ENCODE measurements around the gene DPY19L2.
A peak's percentile ranks its signal among the peaks of the same experiment; 100 is the strongest.
"Not testable (repeated sequence)": the region's sequence is repeated elsewhere in the genome, so short reads cannot be mapped to it uniquely, and the experiment has no call there.

The DPY19L2 gene

DNA sequence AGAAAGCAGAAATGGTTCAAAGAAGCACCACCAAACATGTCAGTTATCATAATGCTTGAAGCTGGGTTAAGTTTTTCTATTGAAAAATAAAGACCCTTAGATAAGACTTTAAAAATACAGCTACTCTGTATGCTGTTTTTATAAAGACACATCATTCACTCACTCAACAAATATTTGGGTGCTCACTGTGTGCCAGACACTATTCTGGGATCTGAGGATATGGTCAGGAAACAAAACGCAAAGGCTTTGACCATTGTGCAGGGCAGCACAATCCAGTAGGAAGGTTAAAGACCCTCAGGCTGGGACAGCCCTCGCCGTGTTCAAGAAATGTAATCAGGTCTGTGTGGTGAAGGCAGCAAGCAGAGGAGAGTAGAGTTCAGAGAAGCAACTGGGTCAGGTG is 38.0 kb upstream of the DPY19L2 start:
- TF ChIP-seq CTCF (IDR thresholded peaks at IDR 0.05; ENCODE audit: poor library complexity, severe bottlenecking), result no peak
- H3K27me3 ChIP-seq (ENCODE audit: insufficient read depth, poor library complexity, severe bottlenecking), result no peaks in the 10 kb centered on the region
- no peak overlapping the region for H3K27ac ChIP-seq (ENCODE audit: poor library complexity, severe bottlenecking)
- no peak for DNase-seq (ENCODE audit: low spot score)
- no peak overlapping the region for H3K4me3 ChIP-seq (ENCODE audit: severe bottlenecking)
- H3K9me3 ChIP-seq (ENCODE audit: severe bottlenecking), result no peaks in the 10 kb centered on the region
- no peaks in the 10 kb centered on the region for H3K4me1 ChIP-seq (ENCODE audit: insufficient read depth, poor library complexity, severe bottlenecking)
- H3K36me3 ChIP-seq (ENCODE audit: low read depth), result no peaks in the 10 kb centered on the region
- ATAC-seq (ENCODE audit: low read depth), result no peak

DNA sequence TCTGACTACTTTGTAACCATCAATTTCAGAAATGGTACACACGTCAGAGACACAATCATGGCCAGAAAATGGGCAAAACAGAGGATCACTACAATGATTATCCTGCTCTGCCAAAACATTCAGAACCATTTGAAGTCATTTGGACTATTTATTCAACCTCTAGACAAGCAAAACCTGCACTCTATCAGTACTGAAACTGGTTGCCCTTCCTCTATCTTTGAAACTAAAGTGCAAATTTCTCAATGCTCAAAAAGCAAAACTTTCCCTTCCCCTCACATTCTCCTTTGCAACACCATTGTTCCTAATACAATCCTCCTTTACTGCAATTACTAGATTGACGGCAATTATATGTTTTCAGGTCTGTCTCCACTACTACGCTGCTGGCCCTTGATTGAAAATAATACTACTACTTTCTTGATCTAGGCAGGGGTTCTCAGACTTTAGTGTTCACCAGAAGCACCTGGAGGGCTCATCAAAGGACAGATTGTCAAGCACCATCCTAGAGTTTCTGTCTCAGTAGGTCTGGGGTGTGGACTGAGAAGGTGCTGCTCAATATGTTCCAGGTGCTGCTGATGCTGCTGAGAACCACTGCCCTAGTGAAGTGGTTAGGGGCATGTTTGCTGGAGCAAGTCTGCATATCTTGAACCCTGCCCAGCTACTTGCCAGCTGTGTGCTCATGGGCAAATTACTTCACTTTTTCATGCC is 31.5 kb upstream of the DPY19L2 start:
- H3K4me1 ChIP-seq (ENCODE audit: insufficient read depth, poor library complexity, severe bottlenecking); H3K27ac ChIP-seq (ENCODE audit: poor library complexity, severe bottlenecking); H3K4me3 ChIP-seq (ENCODE audit: severe bottlenecking); H3K27me3 ChIP-seq (ENCODE audit: insufficient read depth, poor library complexity, severe bottlenecking); H3K36me3 ChIP-seq (ENCODE audit: low read depth); ATAC-seq (ENCODE audit: low read depth); DNase-seq (ENCODE audit: low spot score); H3K9me3 ChIP-seq (ENCODE audit: severe bottlenecking): not testable (repeated sequence)

GRCh38 chr12:63699011-63699410 is 30.7 kb upstream of the DPY19L2 start:
- H3K36me3 ChIP-seq (ENCODE audit: low read depth); H3K27me3 ChIP-seq (ENCODE audit: insufficient read depth, poor library complexity, severe bottlenecking); H3K4me3 ChIP-seq (ENCODE audit: severe bottlenecking); H3K27ac ChIP-seq (ENCODE audit: poor library complexity, severe bottlenecking); DNase-seq (ENCODE audit: low spot score); H3K4me1 ChIP-seq (ENCODE audit: insufficient read depth, poor library complexity, severe bottlenecking); ATAC-seq (ENCODE audit: low read depth); H3K9me3 ChIP-seq (ENCODE audit: severe bottlenecking): not testable (repeated sequence)

DNA sequence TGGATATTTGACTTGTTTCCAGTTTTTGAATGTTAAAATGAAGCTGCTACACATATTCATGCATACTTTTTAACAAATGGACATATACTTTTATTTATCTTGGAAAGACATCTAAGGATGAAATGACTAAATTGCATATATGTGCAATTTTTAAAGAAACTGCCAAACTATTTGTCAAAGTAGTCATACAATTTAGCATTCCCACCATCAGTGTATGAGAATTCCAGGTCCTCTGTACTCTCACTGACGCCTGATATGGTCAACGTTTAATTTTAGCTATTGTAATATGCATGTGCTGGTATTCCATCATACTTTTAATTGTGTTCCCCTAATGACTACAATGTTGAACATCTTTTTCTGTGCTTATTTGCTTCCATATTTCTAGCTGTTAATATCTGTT is 22.5 kb upstream of the DPY19L2 start:
- ATAC-seq (ENCODE audit: low read depth); H3K36me3 ChIP-seq (ENCODE audit: low read depth); H3K4me3 ChIP-seq (ENCODE audit: severe bottlenecking): not testable (repeated sequence)

GRCh38 chr12:63689141-63689540 is 20.8 kb upstream of the DPY19L2 start:
- not testable (repeated sequence) for H3K36me3 ChIP-seq (ENCODE audit: low read depth); H3K9me3 ChIP-seq (ENCODE audit: severe bottlenecking); H3K27me3 ChIP-seq (ENCODE audit: insufficient read depth, poor library complexity, severe bottlenecking); DNase-seq (ENCODE audit: low spot score); H3K4me1 ChIP-seq (ENCODE audit: insufficient read depth, poor library complexity, severe bottlenecking); H3K4me3 ChIP-seq (ENCODE audit: severe bottlenecking); ATAC-seq (ENCODE audit: low read depth); H3K27ac ChIP-seq (ENCODE audit: poor library complexity, severe bottlenecking)

More for the DNA sequence above, 22.5 kb upstream of the DPY19L2 start:
- not testable (repeated sequence) for H3K4me1 ChIP-seq (ENCODE audit: insufficient read depth, poor library complexity, severe bottlenecking); H3K27ac ChIP-seq (ENCODE audit: poor library complexity, severe bottlenecking); DNase-seq (ENCODE audit: low spot score); H3K9me3 ChIP-seq (ENCODE audit: severe bottlenecking); H3K27me3 ChIP-seq (ENCODE audit: insufficient read depth, poor library complexity, severe bottlenecking)

DNA sequence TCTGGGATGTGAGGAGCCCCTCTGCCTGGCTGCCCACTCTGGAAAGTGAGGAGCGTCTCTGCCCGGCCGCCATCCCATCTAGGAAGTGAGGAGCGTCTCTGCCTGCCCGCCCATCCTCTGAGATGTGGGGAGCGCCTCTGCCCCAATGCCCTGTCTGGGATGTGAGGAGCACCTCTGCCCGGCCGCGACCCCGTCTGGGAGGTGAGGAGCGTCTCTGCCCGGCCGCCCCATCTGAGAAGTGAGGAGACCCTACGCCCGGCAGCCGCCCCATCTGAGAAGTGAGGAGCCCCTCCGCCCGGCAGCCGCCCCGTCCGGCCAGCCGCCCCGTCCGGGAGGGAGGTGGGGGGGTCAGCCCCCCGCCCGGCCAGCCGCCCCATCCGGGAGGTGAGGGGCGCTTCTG is 18.3 kb upstream of the DPY19L2 start:
- DNase-seq (ENCODE audit: low spot score); ATAC-seq (ENCODE audit: low read depth); H3K9me3 ChIP-seq (ENCODE audit: severe bottlenecking); H3K27me3 ChIP-seq (ENCODE audit: insufficient read depth, poor library complexity, severe bottlenecking); H3K4me1 ChIP-seq (ENCODE audit: insufficient read depth, poor library complexity, severe bottlenecking); H3K27ac ChIP-seq (ENCODE audit: poor library complexity, severe bottlenecking); H3K36me3 ChIP-seq (ENCODE audit: low read depth); H3K4me3 ChIP-seq (ENCODE audit: severe bottlenecking): not testable (repeated sequence)

DNA sequence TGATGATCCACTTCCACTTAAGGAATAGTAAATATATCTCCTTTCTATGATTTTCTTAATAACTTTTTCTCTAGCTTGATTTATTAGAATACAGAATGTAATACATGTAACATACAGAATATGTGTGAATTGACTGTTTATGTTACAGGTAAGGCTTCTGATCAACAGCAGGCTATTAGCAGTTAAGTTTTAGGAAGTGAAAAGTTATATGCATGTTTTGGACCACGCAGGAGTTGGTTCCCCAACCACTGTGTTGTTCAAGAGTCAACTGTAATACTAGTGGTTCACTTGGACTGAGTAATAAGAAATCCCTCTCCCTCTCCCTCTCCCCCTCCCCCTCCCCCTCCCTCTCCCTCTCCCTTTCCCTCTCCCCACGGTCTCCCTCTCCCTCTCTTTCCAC is 17.5 kb upstream of the DPY19L2 start:
- H3K27me3 ChIP-seq (ENCODE audit: insufficient read depth, poor library complexity, severe bottlenecking); ATAC-seq (ENCODE audit: low read depth); DNase-seq (ENCODE audit: low spot score); H3K36me3 ChIP-seq (ENCODE audit: low read depth); H3K9me3 ChIP-seq (ENCODE audit: severe bottlenecking); H3K27ac ChIP-seq (ENCODE audit: poor library complexity, severe bottlenecking); H3K4me1 ChIP-seq (ENCODE audit: insufficient read depth, poor library complexity, severe bottlenecking); H3K4me3 ChIP-seq (ENCODE audit: severe bottlenecking): not testable (repeated sequence)

DNA sequence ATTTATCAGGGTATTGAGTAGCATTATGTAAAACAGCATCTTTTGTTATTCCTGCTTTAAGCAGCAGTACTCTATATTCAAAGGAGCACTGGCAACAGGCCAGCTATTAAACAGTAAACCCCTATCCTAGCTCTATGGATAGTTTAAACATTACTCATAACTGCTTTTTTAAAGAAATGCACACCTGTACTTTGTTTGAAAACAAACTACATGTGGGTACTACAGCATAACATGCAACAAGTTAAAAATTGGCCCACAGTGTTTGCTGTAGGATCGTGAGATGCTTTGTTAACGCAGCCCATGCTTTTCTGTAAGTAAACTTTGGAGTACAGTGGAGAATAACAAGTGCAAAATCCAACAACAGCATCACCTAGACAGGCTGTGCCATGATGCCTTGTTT is 14.3 kb upstream of the DPY19L2 start:
- H3K27me3 ChIP-seq (ENCODE audit: insufficient read depth, poor library complexity, severe bottlenecking); H3K4me3 ChIP-seq (ENCODE audit: severe bottlenecking); H3K4me1 ChIP-seq (ENCODE audit: insufficient read depth, poor library complexity, severe bottlenecking); DNase-seq (ENCODE audit: low spot score); H3K27ac ChIP-seq (ENCODE audit: poor library complexity, severe bottlenecking); H3K9me3 ChIP-seq (ENCODE audit: severe bottlenecking); H3K36me3 ChIP-seq (ENCODE audit: low read depth): not testable (repeated sequence)
- peak; percentile 73 for ATAC-seq (ENCODE audit: low read depth)

GRCh38 chr12:63680758-63681157 is 12.5 kb upstream of the DPY19L2 start:
- H3K36me3 ChIP-seq (ENCODE audit: low read depth); DNase-seq (ENCODE audit: low spot score); H3K9me3 ChIP-seq (ENCODE audit: severe bottlenecking); H3K4me1 ChIP-seq (ENCODE audit: insufficient read depth, poor library complexity, severe bottlenecking); H3K4me3 ChIP-seq (ENCODE audit: severe bottlenecking); H3K27me3 ChIP-seq (ENCODE audit: insufficient read depth, poor library complexity, severe bottlenecking); H3K27ac ChIP-seq (ENCODE audit: poor library complexity, severe bottlenecking): not testable (repeated sequence)
- ATAC-seq (ENCODE audit: low read depth), result peak; percentile 53; the same call in 1 of the 3 replicates
